DOHH2 (cell line): ENCODE results near the gene ETS2.

ENCODE experiments used
- H3F3A ChIP-seq: fragments of 200-600 bp; sonication (generic), shearing (Covaris generic); 2 replicates; pipeline ENCODE4 v1.6.0; 2016; ENCODE audit warnings: antibody characterized with exemption, mild to moderate bottlenecking; ENCODE audit not compliant: control insufficient read depth, insufficient read depth
- H3K27ac ChIP-seq: fragments of 200-600 bp; sonication (generic); 2 replicates; pipeline ENCODE4 v1.5.1; 2014; ENCODE audit warnings: low read depth, mild to moderate bottlenecking, low read length, moderate library complexity
- H3K27me3 ChIP-seq: fragments of 200-600 bp; sonication (generic); 2 replicates; pipeline ENCODE4 v1.6.1; 2014; ENCODE audit warnings: mild to moderate bottlenecking, low read length, mixed read lengths; ENCODE audit not compliant: control insufficient read depth
- H3K36me3 ChIP-seq: fragments of 200-600 bp; sonication (generic); 2 replicates; pipeline ENCODE4 v1.6.1; 2014; ENCODE audit warnings: mild to moderate bottlenecking, low read length, moderate library complexity, mixed read lengths; ENCODE audit not compliant: control insufficient read depth
- H3K4me1 ChIP-seq: fragments of 200-600 bp; sonication (generic); 2 replicates; pipeline ENCODE4 v1.6.1; 2014; ENCODE audit warnings: mild to moderate bottlenecking, low read length, mixed read lengths; ENCODE audit not compliant: control insufficient read depth
- H3K4me2 ChIP-seq: fragments of 200-600 bp; sonication (generic); 2 replicates; pipeline ENCODE4 v1.6.0; 2014; ENCODE audit warnings: mild to moderate bottlenecking, low read length, moderate library complexity
- H3K4me3 ChIP-seq: fragments of 200-600 bp; sonication (generic); 2 replicates; pipeline ENCODE4 v1.5.1; 2014; ENCODE audit warnings: mild to moderate bottlenecking, low read length, mixed read lengths
- H3K79me2 ChIP-seq: fragments of 200-600 bp; sonication (generic); 2 replicates; pipeline ENCODE4 v1.6.1; 2014; ENCODE audit warnings: mild to moderate bottlenecking, low read length, mixed read lengths; ENCODE audit not compliant: control insufficient read depth
- H3K9me2 ChIP-seq: fragments of 200-600 bp; sonication (generic); replicated peaks from 2 replicates; pipeline ENCODE4 v1.6.1; 2014; ENCODE audit warnings: mild to moderate bottlenecking, low read length, mixed read lengths; ENCODE audit not compliant: control insufficient read depth
- H3K9me3 ChIP-seq: fragments of 200-600 bp; sonication (generic); 2 replicates; pipeline ENCODE4 v1.6.1; 2014; ENCODE audit warnings: antibody characterized with exemption, low read length, mixed read lengths; ENCODE audit not compliant: control insufficient read depth, insufficient read depth
- H4K20me1 ChIP-seq: fragments of 200-600 bp; sonication (generic); 2 replicates; pipeline ENCODE4 v1.6.0; 2014; ENCODE audit warnings: low read depth, mild to moderate bottlenecking, antibody characterized with exemption, low read length, moderate library complexity; ENCODE audit not compliant: control insufficient read depth, insufficient read depth
- CTCF ChIP-seq: fragments of 200-600 bp; sonication (generic); IDR thresholded peaks from one replicate; pipeline ENCODE4 v1.5.1; 2014; ENCODE audit warnings: antibody characterized with exemption, mild to moderate bottlenecking, low read depth, low read length; ENCODE audit not compliant: poor library complexity, severe bottlenecking
- EZH2phosphoT487 ChIP-seq: fragments of 200-600 bp; sonication (generic); IDR thresholded peaks from 2 replicates; pipeline ENCODE4 v1.6.1; 2017; ENCODE audit warnings: borderline replicate concordance, mild to moderate bottlenecking, antibody characterized with exemption, low read length, moderate library complexity, mixed read lengths

Gene ETS2

GRCh38 chr21:38831526-38832467, 26.1 kb downstream of the ETS2 start:
- no peaks in the 10 kb centered on the region for H4K20me1 ChIP-seq
- no peak for TF ChIP-seq EZH2phosphoT487
- no peak for TF ChIP-seq CTCF
- H3K4me1 ChIP-seq, result peaks cover 31% of the 10 kb centered on the region
- peaks cover 14% of the 10 kb centered on the region for H3F3A ChIP-seq
- H3K27me3 ChIP-seq, result no peaks in the 10 kb centered on the region
- H3K79me2 ChIP-seq, result no peaks in the 10 kb centered on the region
- 0 out of 2 replicates have a peak, but pooled peaks cover 3% of the 10 kb centered on the region for H3K36me3 ChIP-seq
- H3K9me2 ChIP-seq, result no peaks in the 10 kb centered on the region
- peak overlapping the region; percentile 66 for H3K4me2 ChIP-seq
- H3K9me3 ChIP-seq, result peaks cover 10% of the 10 kb centered on the region; the same call in 1 of the 2 replicates
- peak overlapping the region; percentile 90 for H3K27ac ChIP-seq
- peak overlapping the region; percentile 54 for H3K4me3 ChIP-seq

GRCh38 chr21:38832664-38833063, 26.9 kb downstream of the ETS2 start:
- peaks cover 14% of the 10 kb centered on the region for H3F3A ChIP-seq
- no peak overlapping the region; the same call in 1 of the 2 replicates for H3K4me2 ChIP-seq
- no peaks in the 10 kb centered on the region for H3K79me2 ChIP-seq
- no peak overlapping the region for H3K4me3 ChIP-seq
- 0 out of 2 replicates have a peak, but pooled peaks cover 4% of the 10 kb centered on the region for H3K9me3 ChIP-seq
- no peaks in the 10 kb centered on the region for H3K9me2 ChIP-seq
- 0 out of 2 replicates have a peak, but pooled peaks cover 3% of the 10 kb centered on the region for H3K36me3 ChIP-seq
- peaks cover 31% of the 10 kb centered on the region for H3K4me1 ChIP-seq
- TF ChIP-seq EZH2phosphoT487 (no peak), CTCF (no peak)
- no peaks in the 10 kb centered on the region for H3K27me3 ChIP-seq
- H3K27ac ChIP-seq, result peak overlapping the region; percentile 90; the same call in 1 of the 2 replicates
- no peaks in the 10 kb centered on the region for H4K20me1 ChIP-seq

GRCh38 chr21:38833117-38833516, 27.4 kb downstream of the ETS2 start:
- TF ChIP-seq EZH2phosphoT487 (no peak), CTCF (peak; percentile 27)
- Histone ChIP-seq H3K4me1 (peaks cover 31% of the 10 kb centered on the region), H3K9me2 (no peaks in the 10 kb centered on the region), H3K4me3 (no peak overlapping the region), H3K9me3 (0 out of 2 replicates have a peak, but pooled peaks cover 4% of the 10 kb centered on the region), H3F3A (peaks cover 14% of the 10 kb centered on the region), H3K27me3 (no peaks in the 10 kb centered on the region), H3K79me2 (no peaks in the 10 kb centered on the region), H3K36me3 (0 out of 2 replicates have a peak, but pooled peaks cover 3% of the 10 kb centered on the region), H3K4me2 (no peak overlapping the region), H4K20me1 (no peaks in the 10 kb centered on the region), H3K27ac (no peak overlapping the region)
